ENCODE results near the gene COL16A1.

COL16A1 gene

GRCh38 chr1:31694964-31695313 is 8.9 kb downstream of the COL16A1 start:
- H3K9me3 ChIP-seq (ENCODE audit: control extremely low read depth in 1 of 5, control insufficient read depth in 4 of 5, insufficient read depth in 2 of 5, low read depth in 1 of 5, low read length in 4 of 5), result no peaks in the 10 kb centered on the region
- H3K4me1 ChIP-seq (ENCODE audit: control extremely low read depth in 1 of 4, control insufficient read depth in 4 of 4, insufficient read depth in 4 of 4, low read length in 3 of 4), result peaks cover 0 to 6% (median 4%) of the 10 kb centered on the region in 4 experiments
- no peak for DNase-seq
- no peaks in the 10 kb centered on the region for H3K27me3 ChIP-seq (replicated peaks in 2 of 5; ENCODE audit: control insufficient read depth in 4 of 5, insufficient read depth in 5 of 5, low read length in 4 of 5)
- no peak overlapping the region for H3K27ac ChIP-seq (ENCODE audit: insufficient read depth in 1 of 2, low read depth in 1 of 2, low read length in 2 of 2, poor library complexity in 1 of 2, severe bottlenecking in 2 of 2)
- ChIA-PET POLR2A (no interaction called here), CTCF (interaction anchor here (1.1 kb wide), 1 partner anchor 9 kb away, joined by 4 read pairs; the partner anchor contains the start of gene COL16A1)
- 84% methylated on average over 2 of the region's 8 CpGs for WGBS (ENCODE audit: insufficient coverage)
- no peaks in the 10 kb centered on the region for H3K36me3 ChIP-seq (ENCODE audit: control insufficient read depth in 4 of 4, insufficient read depth in 4 of 4, low read length in 3 of 4)
- H3K4me3 ChIP-seq (ENCODE audit: control insufficient read depth in 1 of 7, extremely low read depth in 1 of 7, insufficient read depth in 4 of 7, low read depth in 2 of 7, low read length in 6 of 7), result no peak overlapping the region

- ChIA-PET CTCF (interaction anchor here (1.1 kb wide), 1 partner anchor 10 kb away, joined by 4 read pairs; the partner anchor contains the start of gene COL16A1), POLR2A (no interaction called here)
- DNase-seq, result no peak
- H3K4me3 ChIP-seq (ENCODE audit: control insufficient read depth in 1 of 7, extremely low read depth in 1 of 7, insufficient read depth in 4 of 7, low read depth in 2 of 7, low read length in 6 of 7), result no peak overlapping the region
- no peaks in the 10 kb centered on the region for H3K9me3 ChIP-seq (ENCODE audit: control extremely low read depth in 1 of 5, control insufficient read depth in 4 of 5, insufficient read depth in 2 of 5, low read depth in 1 of 5, low read length in 4 of 5)
- H3K27me3 ChIP-seq (replicated peaks in 2 of 5; ENCODE audit: control insufficient read depth in 4 of 5, insufficient read depth in 5 of 5, low read length in 4 of 5), result no peaks in the 10 kb centered on the region
- peaks cover 0 to 2% (median 1%) of the 10 kb centered on the region in 4 experiments for H3K4me1 ChIP-seq (ENCODE audit: control extremely low read depth in 1 of 4, control insufficient read depth in 4 of 4, insufficient read depth in 4 of 4, low read length in 3 of 4)
- no peaks in the 10 kb centered on the region for H3K36me3 ChIP-seq (ENCODE audit: control insufficient read depth in 4 of 4, insufficient read depth in 4 of 4, low read length in 3 of 4)
- H3K27ac ChIP-seq (ENCODE audit: insufficient read depth in 1 of 2, low read depth in 1 of 2, low read length in 2 of 2, poor library complexity in 1 of 2, severe bottlenecking in 2 of 2), result no peak overlapping the region
- 92% methylated on average over 12 of the region's 12 CpGs for WGBS (ENCODE audit: insufficient coverage)
These were observed 9.5 kb downstream of the COL16A1 start for GRCh38 chr1:31694069-31694963.

DNA sequence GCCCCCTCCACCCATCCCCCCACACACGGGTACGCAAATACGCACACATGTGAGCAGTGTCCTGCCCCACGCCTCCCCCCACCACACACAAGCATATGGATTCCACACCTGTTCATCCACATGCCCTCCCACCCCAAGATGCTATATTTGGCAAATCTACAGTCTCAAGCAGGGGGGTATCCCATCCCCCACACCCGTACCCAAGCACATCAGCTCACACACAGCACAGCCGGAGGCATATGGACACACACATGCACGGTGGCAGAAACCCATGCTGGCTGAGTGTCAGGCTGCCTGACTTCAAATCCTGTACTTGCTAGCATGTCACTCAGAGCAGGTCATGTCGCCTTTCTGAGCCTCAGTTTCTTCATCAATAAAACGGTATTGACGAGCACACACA is 10.6 kb downstream of the COL16A1 start:
- H3K27me3 ChIP-seq (replicated peaks in 2 of 5; ENCODE audit: control insufficient read depth in 4 of 5, insufficient read depth in 5 of 5, low read length in 4 of 5), result no peaks in the 10 kb centered on the region
- peaks cover 0 to 2% (median 0%) of the 10 kb centered on the region in 4 experiments for H3K4me1 ChIP-seq (ENCODE audit: control extremely low read depth in 1 of 4, control insufficient read depth in 4 of 4, insufficient read depth in 4 of 4, low read length in 3 of 4)
- WGBS (ENCODE audit: insufficient coverage), result 95% methylated on average over 10 of the region's 10 CpGs
- no peaks in the 10 kb centered on the region for H3K36me3 ChIP-seq (ENCODE audit: control insufficient read depth in 4 of 4, insufficient read depth in 4 of 4, low read length in 3 of 4)
- no peak overlapping the region for H3K27ac ChIP-seq (ENCODE audit: insufficient read depth in 1 of 2, low read depth in 1 of 2, low read length in 2 of 2, poor library complexity in 1 of 2, severe bottlenecking in 2 of 2)
- POLR2A ChIA-PET, result no interaction called here
- no peak overlapping the region for H3K4me3 ChIP-seq (ENCODE audit: control insufficient read depth in 1 of 7, extremely low read depth in 1 of 7, insufficient read depth in 4 of 7, low read depth in 2 of 7, low read length in 6 of 7)
- DNase-seq, result no peak
- CTCF ChIA-PET, result interaction anchor here (0.6 kb wide), 1 partner anchor 187 kb away, joined by 3 read pairs; no protein-coding TSS in a partner anchor
- H3K9me3 ChIP-seq (ENCODE audit: control extremely low read depth in 1 of 5, control insufficient read depth in 4 of 5, insufficient read depth in 2 of 5, low read depth in 1 of 5, low read length in 4 of 5), result no peaks in the 10 kb centered on the region

GRCh38 chr1:31691951-31692350 is 11.9 kb downstream of the COL16A1 start:
- H3K9me3 ChIP-seq (ENCODE audit: control extremely low read depth in 1 of 5, control insufficient read depth in 4 of 5, insufficient read depth in 2 of 5, low read depth in 1 of 5, low read length in 4 of 5), result no peaks in the 10 kb centered on the region
- H3K4me3 ChIP-seq (ENCODE audit: control insufficient read depth in 1 of 7, extremely low read depth in 1 of 7, insufficient read depth in 4 of 7, low read depth in 2 of 7, low read length in 6 of 7), result no peak overlapping the region
- CTCF ChIA-PET, result no interaction called here
- H3K27ac ChIP-seq (ENCODE audit: insufficient read depth in 1 of 2, low read depth in 1 of 2, low read length in 2 of 2, poor library complexity in 1 of 2, severe bottlenecking in 2 of 2), result no peak overlapping the region
- no peaks in the 10 kb centered on the region for H3K36me3 ChIP-seq (ENCODE audit: control insufficient read depth in 4 of 4, insufficient read depth in 4 of 4, low read length in 3 of 4)
- H3K27me3 ChIP-seq (replicated peaks in 2 of 5; ENCODE audit: control insufficient read depth in 4 of 5, insufficient read depth in 5 of 5, low read length in 4 of 5), result no peaks in the 10 kb centered on the region
- POLR2A ChIA-PET, result no interaction called here
- 98% methylated on average over 9 of the region's 11 CpGs for WGBS (ENCODE audit: insufficient coverage)
- no peak for DNase-seq
- H3K4me1 ChIP-seq (ENCODE audit: control extremely low read depth in 1 of 4, control insufficient read depth in 4 of 4, insufficient read depth in 4 of 4, low read length in 3 of 4), result peaks cover 0 to 2% (median 0%) of the 10 kb centered on the region in 4 experiments

DNA sequence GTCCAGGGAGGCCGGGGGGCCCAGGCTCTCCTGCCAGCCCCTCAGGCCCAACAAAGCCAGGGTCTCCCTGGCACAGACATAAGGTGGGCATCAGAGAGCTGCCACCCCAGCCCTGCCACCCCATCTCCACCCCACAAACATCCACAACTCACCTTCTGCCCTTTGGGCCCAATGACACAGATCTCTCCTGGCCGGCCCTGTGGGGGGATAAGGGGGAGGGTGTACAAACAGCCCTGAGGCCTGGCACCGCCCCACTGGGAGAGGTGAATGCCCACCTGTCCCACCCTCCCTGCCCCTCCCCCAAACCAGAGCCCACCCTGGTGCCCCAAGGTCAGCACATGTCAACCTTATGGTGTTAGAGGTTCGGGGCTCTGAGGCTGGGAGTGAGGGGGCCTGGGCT is 12.4 kb downstream of the COL16A1 start:
- H3K27me3 ChIP-seq (replicated peaks in 2 of 5; ENCODE audit: control insufficient read depth in 4 of 5, insufficient read depth in 5 of 5, low read length in 4 of 5), result no peaks in the 10 kb centered on the region
- ChIA-PET CTCF (interaction anchor here (1.5 kb wide), 1 partner anchor 13 kb away, joined by 5 read pairs; no protein-coding TSS in a partner anchor), POLR2A (no interaction called here)
- peaks cover 0 to 2% (median 0%) of the 10 kb centered on the region in 4 experiments for H3K4me1 ChIP-seq (ENCODE audit: control extremely low read depth in 1 of 4, control insufficient read depth in 4 of 4, insufficient read depth in 4 of 4, low read length in 3 of 4)
- H3K36me3 ChIP-seq (ENCODE audit: control insufficient read depth in 4 of 4, insufficient read depth in 4 of 4, low read length in 3 of 4), result no peaks in the 10 kb centered on the region
- no peak overlapping the region for H3K27ac ChIP-seq (ENCODE audit: insufficient read depth in 1 of 2, low read depth in 1 of 2, low read length in 2 of 2, poor library complexity in 1 of 2, severe bottlenecking in 2 of 2)
- H3K9me3 ChIP-seq (ENCODE audit: control extremely low read depth in 1 of 5, control insufficient read depth in 4 of 5, insufficient read depth in 2 of 5, low read depth in 1 of 5, low read length in 4 of 5), result no peaks in the 10 kb centered on the region
- no peak overlapping the region for H3K4me3 ChIP-seq (ENCODE audit: control insufficient read depth in 1 of 7, extremely low read depth in 1 of 7, insufficient read depth in 4 of 7, low read depth in 2 of 7, low read length in 6 of 7)
- DNase-seq, result no peak
- 93% methylated on average over 2 of the region's 4 CpGs for WGBS (ENCODE audit: insufficient coverage)

DNA sequence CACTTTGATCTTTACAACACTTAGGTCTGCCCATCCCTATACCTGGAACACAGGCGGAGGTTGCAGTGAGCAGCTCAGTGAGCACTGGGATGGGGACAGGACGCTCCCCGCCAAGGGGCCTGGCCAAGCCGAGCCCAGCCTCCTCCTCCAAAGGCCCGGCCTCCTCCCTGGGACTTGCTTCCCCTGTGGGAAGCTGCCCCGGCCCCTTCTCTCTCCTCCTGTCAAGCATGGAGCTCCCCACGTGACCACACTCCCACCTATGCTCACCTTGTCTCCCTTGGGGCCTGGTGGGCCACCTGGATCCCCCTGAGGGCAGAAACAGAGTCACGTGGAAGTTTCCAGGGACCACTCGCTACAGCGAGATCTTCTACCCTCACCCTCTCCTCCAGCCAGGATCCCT is 12.9 kb downstream of the COL16A1 start:
- H3K9me3 ChIP-seq (ENCODE audit: control extremely low read depth in 1 of 5, control insufficient read depth in 4 of 5, insufficient read depth in 2 of 5, low read depth in 1 of 5, low read length in 4 of 5), result no peaks in the 10 kb centered on the region
- ChIA-PET POLR2A (no interaction called here), CTCF (interaction anchor here (1.5 kb wide), 1 partner anchor 13 kb away, joined by 5 read pairs; no protein-coding TSS in a partner anchor)
- H3K4me1 ChIP-seq (ENCODE audit: control extremely low read depth in 1 of 4, control insufficient read depth in 4 of 4, insufficient read depth in 4 of 4, low read length in 3 of 4), result no peaks in the 10 kb centered on the region
- H3K4me3 ChIP-seq (ENCODE audit: control insufficient read depth in 1 of 7, extremely low read depth in 1 of 7, insufficient read depth in 4 of 7, low read depth in 2 of 7, low read length in 6 of 7), result no peak overlapping the region
- DNase-seq, result no peak
- H3K27me3 ChIP-seq (replicated peaks in 2 of 5; ENCODE audit: control insufficient read depth in 4 of 5, insufficient read depth in 5 of 5, low read length in 4 of 5), result no peaks in the 10 kb centered on the region
- no peaks in the 10 kb centered on the region for H3K36me3 ChIP-seq (ENCODE audit: control insufficient read depth in 4 of 4, insufficient read depth in 4 of 4, low read length in 3 of 4)
- WGBS (ENCODE audit: insufficient coverage), result 76% methylated on average over 4 of the region's 10 CpGs
- H3K27ac ChIP-seq (ENCODE audit: insufficient read depth in 1 of 2, low read depth in 1 of 2, low read length in 2 of 2, poor library complexity in 1 of 2, severe bottlenecking in 2 of 2), result no peak overlapping the region

DNA sequence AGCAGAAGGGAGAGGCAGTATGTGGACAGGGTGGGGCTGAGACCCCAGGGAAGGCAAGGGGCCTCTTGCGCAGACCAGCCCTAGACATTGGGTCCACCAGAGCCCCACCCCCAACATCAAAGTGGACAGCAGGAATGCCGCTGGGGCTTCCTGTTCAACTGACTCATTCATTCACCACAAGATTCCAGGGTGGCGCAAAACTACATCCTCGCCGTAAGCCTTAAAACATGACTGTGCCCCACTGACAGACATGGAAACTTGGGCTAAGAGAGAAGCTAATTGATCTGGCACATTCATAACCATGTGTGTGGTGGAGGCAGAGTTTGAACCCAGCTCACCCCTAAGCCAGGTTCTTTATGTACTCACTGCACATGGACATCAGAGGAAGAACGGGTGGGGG is 14.0 kb downstream of the COL16A1 start:
- WGBS (ENCODE audit: insufficient coverage), result 88% methylated on average over 6 of the region's 6 CpGs
- H3K4me3 ChIP-seq (ENCODE audit: control insufficient read depth in 1 of 7, extremely low read depth in 1 of 7, insufficient read depth in 4 of 7, low read depth in 2 of 7, low read length in 6 of 7), result no peak overlapping the region
- peak in 1 of 3 donors; percentile 9 for DNase-seq
- ChIA-PET CTCF (no interaction called here), POLR2A (no interaction called here)
- H3K4me1 ChIP-seq (ENCODE audit: control extremely low read depth in 1 of 4, control insufficient read depth in 4 of 4, insufficient read depth in 4 of 4, low read length in 3 of 4), result no peaks in the 10 kb centered on the region
- no peaks in the 10 kb centered on the region for H3K27me3 ChIP-seq (replicated peaks in 2 of 5; ENCODE audit: control insufficient read depth in 4 of 5, insufficient read depth in 5 of 5, low read length in 4 of 5)
- H3K27ac ChIP-seq (ENCODE audit: insufficient read depth in 1 of 2, low read depth in 1 of 2, low read length in 2 of 2, poor library complexity in 1 of 2, severe bottlenecking in 2 of 2), result no peak overlapping the region
- no peaks in the 10 kb centered on the region for H3K9me3 ChIP-seq (ENCODE audit: control extremely low read depth in 1 of 5, control insufficient read depth in 4 of 5, insufficient read depth in 2 of 5, low read depth in 1 of 5, low read length in 4 of 5)
- no peaks in the 10 kb centered on the region for H3K36me3 ChIP-seq (ENCODE audit: control insufficient read depth in 4 of 4, insufficient read depth in 4 of 4, low read length in 3 of 4)
